CD4-positive, alpha-beta T cell treated with Interleukin-17A for 1 hour (primary cell): ENCODE data around the gene MRPL10.
A peak's percentile ranks its signal among the peaks of the same experiment; 100 is the strongest.
"Not testable (repeated sequence)": the region's sequence is repeated elsewhere in the genome, so short reads cannot be mapped to it uniquely, and the experiment has no call there.

Experiments used
- DNase-seq: peaks from one replicate; pipeline ENCODE4 v3.0.0-alpha.2; 2020

Gene MRPL10

DNA sequence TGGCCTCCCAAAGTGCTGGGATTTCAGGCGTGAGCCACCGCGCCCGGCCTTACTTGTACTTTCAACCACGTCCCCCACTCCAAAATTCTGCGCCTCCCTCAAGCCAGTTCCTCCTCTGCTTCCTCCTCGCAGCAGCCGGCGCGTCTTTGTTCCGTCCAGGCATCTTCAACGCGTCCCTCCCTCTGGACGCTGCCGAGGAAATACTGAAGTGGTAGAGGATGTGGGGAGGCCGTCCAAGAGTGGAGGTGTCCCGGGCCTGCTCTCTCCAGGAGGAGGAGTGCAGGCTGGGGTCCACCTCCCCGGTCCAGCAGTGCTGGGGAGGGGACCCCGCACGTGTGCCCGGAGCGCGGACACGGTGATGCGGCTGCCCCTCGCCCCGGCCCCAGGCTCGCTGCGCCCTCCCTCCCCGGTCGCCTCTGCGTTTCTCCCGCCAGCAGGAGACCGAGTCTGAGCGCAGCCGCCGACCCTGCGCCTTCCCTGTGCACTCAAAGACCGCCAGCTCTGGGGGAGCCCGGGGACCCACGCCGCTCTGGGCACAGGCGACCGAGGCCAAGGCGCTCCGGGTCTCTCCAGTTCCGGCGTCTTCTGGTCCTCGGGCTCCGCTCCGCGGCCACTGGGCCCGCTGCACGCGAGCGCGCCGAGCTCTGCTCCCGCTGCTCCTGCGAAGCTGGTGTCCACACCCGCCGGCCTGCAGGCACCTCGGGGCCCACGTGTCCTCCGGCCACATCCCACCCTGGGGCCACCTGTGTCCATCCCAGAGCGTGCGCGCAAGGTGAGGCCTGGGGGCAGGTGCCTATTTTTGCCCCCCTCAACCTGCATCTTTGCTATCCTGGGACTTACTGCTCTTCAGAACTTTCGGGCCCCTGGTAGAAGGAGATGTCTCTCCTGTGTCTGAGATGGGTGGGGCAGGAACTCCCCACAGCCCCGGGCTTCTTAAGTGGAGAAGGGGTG is 41.5 kb downstream of the MRPL10 start:
- DNase-seq = peak; percentile 53

- peak; percentile 17 for DNase-seq
Measured at GRCh38 chr17:47785538-47786123, 45.7 kb downstream of the MRPL10 start.

- no peak for DNase-seq
Measured at GRCh38 chr17:47781397-47781796, 49.9 kb downstream of the MRPL10 start.

GRCh38 chr17:47778184-47778635 is 53.1 kb downstream of the MRPL10 start:
- DNase-seq = no peak

- peak; percentile 66 for DNase-seq
Measured at GRCh38 chr17:47776330-47777197, 54.8 kb downstream of the MRPL10 start.

GRCh38 chr17:47774987-47775580 is 56.3 kb downstream of the MRPL10 start:
- no peak for DNase-seq

DNA sequence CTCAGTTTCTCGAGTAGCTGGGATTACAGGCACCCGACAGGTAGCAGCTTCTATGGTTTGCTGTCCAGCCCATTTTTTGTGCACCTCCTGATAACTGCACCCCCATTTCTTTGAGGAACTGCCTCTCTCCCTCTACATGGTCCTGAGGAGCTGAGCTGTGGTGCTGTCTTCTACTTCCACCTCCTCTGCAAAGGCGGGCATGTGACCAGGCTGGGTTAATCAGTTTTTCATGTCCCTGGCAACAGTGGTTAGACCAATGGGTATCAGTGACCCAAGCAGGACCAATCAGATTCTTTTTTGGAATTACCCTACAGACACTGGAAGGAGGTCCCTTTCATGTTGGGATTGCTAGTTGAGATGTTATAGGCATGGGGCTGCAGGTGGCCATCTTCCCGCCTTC is 57.0 kb downstream of the MRPL10 start:
- no peak for DNase-seq

- not testable (repeated sequence) for DNase-seq
Measured at GRCh38 chr17:47773649-47774048, 57.7 kb downstream of the MRPL10 start.
